Stomach (tissue), 4 donors: ENCODE results near the gene FREM1.

Experiments
- CTCF ChIP-seq, 7 experiments: fragments of 450-650 bp in 4 of 7; fragments of 200-600 bp in 3 of 7; sonication (generic) in 3 of 7; IDR thresholded peaks; one replicate each; pipeline ENCODE4 v1.5.1; 2016 to 2019; ENCODE audit warnings: antibody characterized with exemption in 7 of 7, control low read depth in 2 of 7, mild to moderate bottlenecking in 1 of 7
- EP300 ChIP-seq: sonication (generic); formaldehyde crosslinking; IDR thresholded peaks from one replicate; pipeline ENCODE4 v1.6.1; 2017; ENCODE audit warnings: antibody characterized with exemption
- POLR2A ChIP-seq, 4 donors: fragments of 450-650 bp; IDR thresholded peaks; one replicate each; pipeline ENCODE4 v1.6.1; 2016; ENCODE audit warnings: antibody characterized with exemption in 4 of 4, control low read depth in 2 of 4, mild to moderate bottlenecking in 1 of 4, moderate library complexity in 1 of 4
- POLR2AphosphoS5 ChIP-seq, 3 donors: sonication (generic); formaldehyde crosslinking; IDR thresholded peaks; one replicate each; pipeline ENCODE4 v1.6.1; 2016; ENCODE audit warnings: antibody characterized with exemption in 3 of 3

- no peak for TF ChIP-seq CTCF (IDR thresholded peaks at IDR 0.05)
- no peak for TF ChIP-seq POLR2A (IDR thresholded peaks at IDR 0.05)
- no peak for TF ChIP-seq POLR2AphosphoS5 (IDR thresholded peaks at IDR 0.05)
- TF ChIP-seq EP300: no peak
These were observed 26.3 kb upstream of the FREM1 start for GRCh38 chr9:14936491-14936890.
